HG03575 (cell line): ENCODE measurements around the gene RAD51D.
"Not testable (repeated sequence)": the region's sequence is repeated elsewhere in the genome, so short reads cannot be mapped to it uniquely, and the experiment has no call there.

Source experiments
- ATAC-seq: cut with Tn5 transposase; IDR thresholded peaks from one replicate; pipeline ENCODE4 v1.9.1; 2021; ENCODE audit not compliant: unreplicated experiment, insufficient number of reproducible peaks, low FRiP score; ENCODE audit errors: extremely low read depth

RAD51D gene

GRCh38 chr17:35101725-35102124 is 17.9 kb downstream of the RAD51D start:
- ATAC-seq = no peak

DNA sequence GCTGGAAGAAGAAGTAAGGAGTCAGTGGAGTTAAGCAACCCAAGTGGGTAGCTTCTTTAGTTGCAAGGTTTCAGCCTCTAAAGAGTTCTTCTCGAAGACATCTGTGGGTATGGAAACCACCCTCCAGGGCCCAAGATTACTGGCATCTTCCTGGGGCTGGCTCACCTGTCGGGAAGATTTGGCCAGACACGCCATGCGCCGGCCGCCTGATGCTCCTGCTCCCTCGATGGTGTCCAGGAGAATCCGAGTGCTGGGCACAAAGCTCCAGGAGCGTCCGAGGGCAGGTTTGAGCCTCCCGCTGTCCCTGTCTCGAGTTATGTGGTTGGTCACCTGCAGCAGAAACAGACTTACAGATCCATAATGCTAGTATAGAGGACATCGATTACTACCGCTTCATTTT is 18.6 kb downstream of the RAD51D start:
- no peak for ATAC-seq

DNA sequence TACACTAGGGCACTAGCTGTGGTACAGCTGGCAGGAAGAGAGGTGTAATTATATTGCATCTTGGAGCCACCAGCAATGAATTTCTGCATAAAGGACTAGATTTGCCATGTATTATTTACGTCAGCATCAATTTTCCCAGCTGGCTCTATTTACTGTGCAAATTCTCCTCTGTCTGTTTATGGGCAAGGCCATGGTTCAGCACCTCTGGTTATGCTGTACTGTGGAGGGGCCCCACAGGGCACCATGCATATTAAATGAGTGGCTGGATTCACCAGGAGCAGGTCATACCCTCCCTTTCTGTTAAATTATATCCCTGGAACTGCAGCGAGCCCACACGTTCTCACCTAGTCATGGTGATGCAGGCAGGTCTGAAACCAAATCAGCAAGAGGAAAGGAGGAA is 19.8 kb downstream of the RAD51D start:
- ATAC-seq = no peak

- ATAC-seq = no peak
Observed at GRCh38 chr17:35097776-35098175, 21.9 kb downstream of the RAD51D start.

DNA sequence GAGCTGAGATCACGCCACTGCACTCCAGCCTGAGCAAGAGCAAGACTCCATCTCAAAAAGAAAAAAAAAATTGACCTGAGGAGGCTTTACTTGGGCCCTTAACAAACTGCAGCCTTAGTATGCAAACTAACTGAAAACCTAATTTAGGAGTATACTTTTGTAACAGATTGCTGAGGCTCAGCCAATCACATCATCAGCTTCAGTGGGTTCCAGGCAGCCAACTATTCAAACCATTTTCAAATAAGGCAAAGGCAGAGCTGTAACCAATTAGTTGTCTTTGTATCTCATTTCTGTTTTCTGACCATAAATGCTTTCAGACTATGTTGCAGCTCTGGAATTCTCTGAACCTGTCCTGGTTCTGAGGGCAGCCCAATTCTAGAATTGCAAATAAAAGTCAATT is 23.9 kb downstream of the RAD51D start:
- no peak for ATAC-seq

DNA sequence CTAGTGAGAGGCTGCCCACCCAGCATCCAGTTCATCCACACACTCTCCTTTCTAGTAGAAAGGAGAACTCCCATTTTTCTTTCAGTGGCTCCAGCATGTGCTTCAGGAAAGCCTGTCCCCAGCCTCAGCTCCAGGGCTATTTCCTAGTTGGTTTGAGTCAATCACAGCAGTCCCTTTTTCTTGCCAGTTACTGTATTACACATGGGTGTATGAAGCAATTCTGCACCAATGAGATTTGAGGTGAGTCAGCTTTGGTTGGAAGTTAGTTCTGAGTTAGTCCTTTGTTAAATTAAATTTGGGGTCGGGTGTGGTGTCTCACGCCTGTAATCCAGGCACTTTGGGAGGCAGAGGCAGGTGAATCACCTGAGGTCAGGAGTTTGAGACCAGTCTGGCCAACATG is 24.8 kb downstream of the RAD51D start:
- no peak for ATAC-seq

DNA sequence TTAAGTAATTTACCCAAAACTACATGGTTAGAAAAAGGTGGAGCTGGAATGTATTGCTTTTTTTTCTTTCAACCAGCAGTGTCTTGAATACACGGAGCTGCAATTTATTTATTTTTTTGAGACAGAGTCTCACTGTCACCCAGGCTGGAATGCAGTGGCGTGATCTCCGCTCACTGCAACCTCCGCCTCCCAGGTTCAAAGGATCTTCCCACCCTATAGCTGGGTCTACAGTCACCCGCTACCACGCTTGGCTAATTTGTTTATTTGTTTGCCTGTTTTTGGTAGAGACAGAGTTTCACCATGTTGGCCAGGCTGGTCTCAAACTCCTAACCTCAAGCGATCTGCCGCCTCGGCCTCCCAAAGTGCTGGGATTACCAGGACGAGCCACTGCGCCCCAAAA is 29.0 kb downstream of the RAD51D start:
- ATAC-seq = not testable (repeated sequence)

DNA sequence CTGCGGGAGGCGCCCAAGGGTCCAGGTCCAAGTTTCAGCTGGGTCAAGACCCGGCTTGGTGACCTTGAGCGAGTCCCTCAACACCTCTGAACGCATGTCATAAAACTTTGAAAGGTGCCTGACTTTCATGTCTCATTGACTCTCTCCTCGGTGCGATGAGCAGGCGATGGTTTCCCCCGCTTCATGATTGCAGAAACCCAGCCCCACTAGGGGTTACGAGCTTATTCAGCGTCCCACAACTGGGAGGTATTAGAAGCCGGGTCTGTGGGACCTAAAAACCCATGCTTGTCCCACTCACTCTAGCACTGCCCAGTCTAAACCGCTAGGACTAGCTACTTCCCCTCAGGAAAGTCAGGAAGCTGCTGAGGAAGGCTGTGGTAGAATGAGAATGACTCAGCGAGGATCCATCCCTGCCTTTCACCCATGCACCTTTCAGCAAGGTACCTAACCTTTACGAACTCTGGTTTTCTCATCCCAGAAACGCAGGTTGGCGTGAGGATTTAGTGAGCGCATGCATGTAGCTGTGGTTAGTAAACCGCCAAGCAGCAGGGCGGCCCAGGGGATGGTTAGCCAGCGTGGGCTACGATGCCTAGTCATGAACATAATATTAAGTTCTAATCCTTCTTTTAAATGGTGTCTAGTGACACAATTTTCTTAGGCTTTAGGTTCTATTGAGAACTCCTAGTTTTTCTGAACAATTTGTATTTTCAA is 29.9 kb downstream of the RAD51D start:
- no peak for ATAC-seq

DNA sequence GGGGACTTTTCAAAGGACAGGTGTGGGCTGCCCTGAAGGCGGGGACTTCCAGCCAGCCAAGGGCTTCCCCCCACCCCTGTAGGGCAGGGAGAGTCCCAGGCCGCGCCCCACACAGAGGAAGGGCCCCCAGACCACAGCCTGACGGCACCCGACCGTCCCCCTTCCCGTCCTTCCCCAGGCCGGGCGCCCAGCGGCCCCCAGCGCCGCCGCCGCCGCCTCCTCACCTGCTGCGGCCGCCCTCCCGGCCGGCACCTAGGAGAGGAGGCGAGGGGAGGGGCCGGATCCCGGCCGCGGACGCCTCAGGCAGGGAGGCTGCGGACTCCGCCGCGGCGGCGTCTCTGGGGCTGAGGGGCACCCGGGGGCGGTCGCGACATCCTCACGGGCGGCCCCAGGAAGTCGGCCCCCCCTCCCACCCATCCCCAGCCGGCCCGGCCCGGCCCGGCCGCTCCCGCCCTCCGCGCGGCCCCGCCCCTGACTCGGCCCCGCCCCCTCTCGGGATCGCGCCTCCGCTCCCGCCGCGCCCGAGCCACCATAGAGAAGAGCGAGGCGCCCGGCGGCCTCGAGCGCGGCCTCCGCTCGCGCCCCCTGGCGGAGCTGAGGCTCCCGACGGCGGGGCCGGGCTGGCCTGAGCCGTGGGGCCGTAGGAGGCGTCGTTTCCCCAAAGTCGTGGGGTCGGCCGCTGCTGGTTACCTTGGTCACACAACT is 30.6 kb downstream of the RAD51D start:
- no peak for ATAC-seq

DNA sequence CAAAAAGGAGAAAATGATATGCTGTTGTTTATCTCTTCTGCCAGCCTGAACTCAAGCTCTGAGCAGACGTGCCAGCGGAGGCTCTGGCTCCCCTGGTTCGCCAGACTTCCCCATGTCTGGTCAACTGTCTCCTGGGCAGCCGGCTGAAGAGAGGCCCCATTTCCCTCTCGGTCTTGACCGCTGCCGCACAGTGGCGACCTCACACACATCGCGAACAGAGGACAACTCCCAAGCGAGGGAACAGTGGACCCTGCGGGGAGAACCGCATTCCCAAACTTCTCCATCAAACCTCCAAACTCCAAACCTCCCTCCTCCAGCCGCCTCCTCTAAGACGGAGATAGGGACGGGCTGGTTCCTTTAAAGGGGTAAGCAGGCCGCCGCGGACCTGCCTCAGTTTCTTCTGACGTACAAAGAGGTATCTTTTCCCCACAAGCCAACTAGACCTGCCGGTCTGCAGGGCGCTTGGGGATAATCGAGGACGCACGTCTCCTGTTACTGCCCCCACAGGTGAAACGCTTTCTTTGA is 31.2 kb downstream of the RAD51D start:
- no peak for ATAC-seq

- no peak for ATAC-seq
Observed at GRCh38 chr17:35087731-35088355, 31.8 kb downstream of the RAD51D start.

DNA sequence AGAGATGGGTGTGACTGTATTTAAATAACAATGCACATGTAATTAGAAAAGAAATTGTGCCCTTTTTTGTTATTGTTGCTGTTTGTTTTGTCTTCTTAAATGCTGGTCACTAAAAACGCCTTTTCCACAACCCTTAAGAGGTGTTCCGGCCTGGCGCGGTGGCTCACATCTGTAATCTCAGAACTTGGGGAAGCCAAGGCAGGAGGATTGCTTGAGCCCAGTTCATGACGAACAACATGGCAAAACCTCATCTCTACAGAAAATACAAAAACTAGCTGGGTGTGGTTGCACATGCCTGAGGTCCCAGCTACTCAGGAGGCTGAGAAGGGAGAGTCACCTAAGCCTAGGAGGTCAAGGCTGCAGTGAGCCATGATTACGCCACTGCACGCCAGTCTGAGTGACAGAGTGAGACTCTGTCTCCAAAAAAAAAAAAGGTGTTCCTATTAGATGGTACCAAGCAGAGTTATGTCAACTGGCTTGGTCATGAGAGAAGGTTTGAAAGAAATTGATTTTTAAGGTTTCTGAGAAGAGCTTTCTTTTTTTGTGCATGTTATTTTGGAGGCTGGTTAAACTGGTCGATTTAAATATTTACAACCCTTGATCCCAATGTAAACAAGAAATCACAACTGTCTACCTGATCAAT is 32.6 kb downstream of the RAD51D start:
- no peak for ATAC-seq

GRCh38 chr17:35086164-35086563 is 33.5 kb downstream of the RAD51D start:
- ATAC-seq = no peak

DNA sequence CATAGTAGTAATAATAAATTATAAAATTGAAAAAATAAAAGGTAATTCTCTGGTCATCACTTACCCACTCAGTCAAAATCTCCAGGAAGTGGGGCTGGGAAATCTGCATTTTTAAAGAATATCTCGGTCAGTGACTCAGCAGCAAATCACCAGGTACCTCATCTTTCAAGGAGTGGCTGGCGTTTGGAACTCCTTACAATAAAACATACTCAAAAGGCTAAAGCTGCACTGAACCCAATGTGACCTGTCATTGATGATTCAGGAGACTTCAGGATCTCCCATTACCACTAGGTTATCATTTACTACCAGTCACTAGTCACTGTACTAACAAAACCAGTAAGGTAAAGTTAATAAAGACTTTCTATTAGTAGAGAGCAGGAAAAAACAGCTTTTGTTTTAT is 34.7 kb downstream of the RAD51D start:
- ATAC-seq = no peak

- ATAC-seq = no peak
Observed at GRCh38 chr17:35083071-35083470, 36.6 kb downstream of the RAD51D start.

DNA sequence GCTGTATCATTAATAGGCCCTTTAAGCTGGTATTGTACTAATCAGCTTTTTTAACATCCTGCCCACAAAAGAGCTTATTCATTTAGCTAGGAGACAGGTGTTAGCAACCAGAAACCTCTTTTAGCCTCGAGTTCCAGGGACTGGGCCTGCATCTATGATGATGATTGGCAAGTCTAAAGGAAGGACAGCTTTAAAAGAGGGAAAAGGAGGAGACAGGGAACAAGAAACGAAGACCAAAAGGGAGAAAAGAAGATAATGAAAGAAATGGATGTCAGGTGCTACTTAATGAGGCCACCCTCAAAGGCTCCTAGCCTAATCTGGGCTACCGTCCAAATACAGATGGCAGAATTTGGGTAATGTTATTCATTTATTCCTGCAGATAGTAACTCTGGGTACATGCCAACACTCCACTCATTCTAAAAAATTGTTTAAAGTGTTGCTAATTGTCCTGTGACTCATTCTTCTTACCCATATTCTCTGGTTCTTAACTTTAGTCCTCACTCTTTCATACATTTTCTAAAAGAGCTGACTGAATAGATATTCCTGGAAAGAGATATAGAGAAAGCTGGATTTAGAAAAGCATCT is 37.5 kb downstream of the RAD51D start:
- no peak for ATAC-seq

GRCh38 chr17:35081638-35082037 is 38.0 kb downstream of the RAD51D start:
- ATAC-seq = no peak

DNA sequence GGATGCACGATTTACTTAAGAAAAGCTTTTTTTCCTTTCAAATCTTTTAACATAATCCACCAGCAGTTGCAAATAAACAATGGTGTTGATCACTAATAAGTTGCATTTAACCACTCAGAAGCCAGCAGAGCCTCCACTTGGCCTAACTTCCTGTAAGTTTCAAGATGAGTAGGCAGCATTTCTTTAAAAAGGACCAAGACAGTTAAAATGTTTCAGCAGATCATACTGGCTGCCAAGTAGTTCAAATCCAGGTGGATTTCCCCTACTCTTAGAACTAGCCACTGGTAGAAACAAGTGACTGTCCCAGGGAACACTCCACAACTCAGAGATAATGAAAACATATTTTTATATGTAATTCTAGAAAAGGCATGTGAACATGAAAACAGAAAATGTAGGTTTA is 39.1 kb downstream of the RAD51D start:
- ATAC-seq = no peak
